ENCODE data around the gene PPM1J.
"Not testable (repeated sequence)": the region's sequence is repeated elsewhere in the genome, so short reads cannot be mapped to it uniquely, and the experiment has no call there.

The PPM1J gene

GRCh38 chr1:112715264-112716053, at the start of gene PPM1J:
Gene PPM1J, minus strand, starts transcription at chr1:112715332. Its CDS starts 31 bp downstream, at chr1:112715301.
- DNase-seq (ENCODE audit: low spot score) = peak; percentile 94

- DNase-seq (ENCODE audit: low spot score) = no peak
Observed at GRCh38 chr1:112762541-112763500, 47.7 kb upstream of the PPM1J start.

GRCh38 chr1:112761714-112762480, 46.8 kb upstream of the PPM1J start:
- DNase-seq (ENCODE audit: low spot score) = no peak

- DNase-seq (ENCODE audit: low spot score) = no peak
Observed at GRCh38 chr1:112759228-112759627, 44.1 kb upstream of the PPM1J start.

- DNase-seq (ENCODE audit: low spot score) = no peak
Observed at GRCh38 chr1:112754116-112754628, 39.0 kb upstream of the PPM1J start.

GRCh38 chr1:112748396-112748795, 33.3 kb upstream of the PPM1J start:
- no peak for DNase-seq (ENCODE audit: low spot score)

- DNase-seq (ENCODE audit: low spot score) = no peak
Observed at GRCh38 chr1:112744009-112744578, 29.0 kb upstream of the PPM1J start.

GRCh38 chr1:112743174-112744008, 28.3 kb upstream of the PPM1J start:
- no peak for DNase-seq (ENCODE audit: low spot score)

GRCh38 chr1:112737573-112737972, 22.4 kb upstream of the PPM1J start:
- DNase-seq (ENCODE audit: low spot score) = no peak

- no peak for DNase-seq (ENCODE audit: low spot score)
Observed at GRCh38 chr1:112735752-112736151, 20.6 kb upstream of the PPM1J start.

- no peak for DNase-seq (ENCODE audit: low spot score)
Observed at GRCh38 chr1:112731451-112731850, 16.3 kb upstream of the PPM1J start.

- DNase-seq (ENCODE audit: low spot score) = no peak
Observed at GRCh38 chr1:112729909-112730308, 14.8 kb upstream of the PPM1J start.

- not testable (repeated sequence) for DNase-seq (ENCODE audit: low spot score)
Observed at GRCh38 chr1:112729011-112729410, 13.9 kb upstream of the PPM1J start.

- DNase-seq (ENCODE audit: low spot score) = not testable (repeated sequence)
Observed at GRCh38 chr1:112728306-112728971, 13.3 kb upstream of the PPM1J start.

- DNase-seq (ENCODE audit: low spot score) = no peak
Observed at GRCh38 chr1:112727716-112728115, 12.6 kb upstream of the PPM1J start.

- DNase-seq (ENCODE audit: low spot score) = not testable (repeated sequence)
Observed at GRCh38 chr1:112724240-112724639, 9.1 kb upstream of the PPM1J start.

GRCh38 chr1:112723511-112723839, 8.3 kb upstream of the PPM1J start:
- no peak for DNase-seq (ENCODE audit: low spot score)

GRCh38 chr1:112722601-112723510, 7.7 kb upstream of the PPM1J start:
- no peak for DNase-seq (ENCODE audit: low spot score)

GRCh38 chr1:112721966-112722524, 6.9 kb upstream of the PPM1J start:
- no peak for DNase-seq (ENCODE audit: low spot score)

All from left forelimb (tissue), 1 donor.